NCI-H2196 (cell line): Measurements from ENCODE around the gene DRG2.

Experiments used
- DNase-seq: peaks from one replicate; lab custom pipeline; 2025; ENCODE audit not compliant: unreplicated experiment; lab: John Stamatoyannopoulos, UW

DRG2 gene

DNA sequence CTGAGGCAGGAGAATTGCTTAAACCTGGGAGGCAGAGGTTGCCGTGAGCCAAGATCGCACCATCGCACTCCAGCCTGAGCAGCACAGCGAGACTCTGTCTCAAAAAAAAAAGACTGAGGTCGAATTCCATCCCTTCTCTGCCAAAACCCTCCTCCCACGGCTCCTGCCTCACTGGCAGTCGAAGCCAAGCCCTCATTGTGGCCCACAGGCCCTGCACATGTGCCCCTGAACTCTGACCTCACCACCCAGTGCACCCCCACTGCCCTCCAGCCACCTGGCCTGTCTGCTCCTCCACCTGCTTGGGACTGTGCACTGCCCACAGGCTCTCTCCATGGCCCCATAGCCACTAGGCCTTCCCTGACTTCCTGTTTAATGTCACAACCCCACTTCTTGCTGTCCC is 27.8 kb downstream of the DRG2 start:
- DNase-seq = no peak

DNA sequence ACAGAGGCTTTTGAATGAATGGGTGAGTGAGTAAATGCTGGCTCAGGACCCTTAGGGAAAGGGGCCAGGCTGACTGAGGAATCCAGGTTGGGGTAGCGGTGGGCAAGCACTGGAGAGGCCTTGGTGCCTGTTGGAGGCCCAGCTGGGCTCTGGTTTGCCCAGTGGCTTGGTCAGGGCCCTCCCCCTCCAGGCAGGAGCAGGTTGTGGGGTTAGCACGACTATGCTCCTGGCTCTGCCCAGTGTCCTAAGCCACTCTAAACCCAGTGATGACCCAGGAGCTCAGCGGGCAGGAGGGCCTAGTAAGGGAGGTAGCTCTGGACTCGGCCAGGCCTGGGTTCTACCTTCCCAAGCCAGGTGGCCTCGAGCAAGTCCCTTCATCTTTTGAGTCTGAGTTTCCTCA is 28.3 kb downstream of the DRG2 start:
- no peak for DNase-seq

GRCh38 chr17:18117533-18117932 is 29.8 kb downstream of the DRG2 start:
- DNase-seq = no peak

- DNase-seq = peak; percentile 67
These were observed 30.5 kb downstream of the DRG2 start for GRCh38 chr17:18117982-18118975.

- no peak for DNase-seq
These were observed 31.5 kb downstream of the DRG2 start for GRCh38 chr17:18119166-18119745.

- DNase-seq = no peak
These were observed 32.2 kb downstream of the DRG2 start for GRCh38 chr17:18119938-18120337.

DNA sequence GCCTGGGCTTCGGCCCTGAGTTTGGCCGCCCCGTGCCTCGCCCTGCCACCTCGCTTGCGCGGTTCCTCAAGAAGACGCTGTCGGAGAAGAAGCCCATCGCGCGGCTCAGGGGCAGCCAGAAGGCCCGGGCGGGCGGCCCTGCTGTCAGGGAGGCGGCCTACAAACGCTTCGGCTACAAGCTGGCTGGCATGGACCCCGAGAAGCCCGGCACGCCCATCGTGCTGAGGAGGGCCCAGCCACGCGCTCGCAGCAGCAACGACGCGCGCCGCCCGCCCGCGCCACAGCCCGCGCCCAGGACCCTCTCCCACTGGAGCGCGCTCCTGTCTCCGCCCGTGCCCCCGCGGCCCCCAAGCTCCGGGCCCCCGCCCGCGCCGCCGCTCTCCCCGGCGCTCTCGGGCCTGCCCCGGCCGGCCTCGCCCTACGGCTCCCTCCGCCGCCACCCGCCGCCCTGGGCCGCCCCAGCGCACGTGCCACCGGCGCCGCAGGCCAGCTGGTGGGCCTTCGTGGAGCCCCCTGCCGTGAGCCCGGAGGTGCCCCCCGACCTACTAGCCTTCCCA is 32.8 kb downstream of the DRG2 start:
- DNase-seq = no peak

DNA sequence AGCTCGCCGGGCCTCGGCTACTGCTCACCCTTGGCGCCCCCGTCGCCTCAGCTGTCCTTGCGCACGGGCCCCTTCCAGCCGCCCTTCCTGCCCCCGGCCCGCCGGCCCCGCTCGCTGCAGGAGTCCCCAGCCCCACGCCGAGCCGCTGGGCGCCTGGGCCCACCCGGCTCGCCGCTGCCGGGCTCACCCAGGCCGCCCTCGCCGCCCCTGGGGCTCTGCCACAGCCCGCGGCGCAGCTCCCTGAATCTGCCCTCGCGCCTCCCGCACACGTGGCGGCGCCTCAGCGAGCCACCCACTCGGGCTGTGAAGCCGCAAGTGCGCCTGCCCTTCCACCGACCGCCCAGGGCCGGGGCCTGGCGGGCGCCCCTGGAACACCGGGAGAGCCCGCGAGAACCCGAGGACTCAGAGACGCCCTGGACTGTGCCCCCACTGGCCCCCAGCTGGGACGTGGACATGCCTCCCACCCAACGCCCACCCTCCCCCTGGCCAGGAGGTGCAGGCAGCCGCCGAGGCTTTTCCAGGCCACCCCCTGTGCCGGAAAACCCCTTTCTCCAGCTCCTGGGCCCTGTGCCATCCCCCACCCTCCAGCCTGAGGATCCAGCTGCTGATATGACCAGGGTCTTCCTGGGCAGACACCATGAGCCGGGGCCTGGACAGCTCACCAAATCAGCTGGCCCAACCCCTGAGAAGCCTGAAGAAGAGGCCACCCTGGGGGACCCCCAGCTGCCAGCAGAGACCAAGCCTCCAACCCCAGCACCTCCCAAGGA is 33.6 kb downstream of the DRG2 start:
- DNase-seq = no peak

DNA sequence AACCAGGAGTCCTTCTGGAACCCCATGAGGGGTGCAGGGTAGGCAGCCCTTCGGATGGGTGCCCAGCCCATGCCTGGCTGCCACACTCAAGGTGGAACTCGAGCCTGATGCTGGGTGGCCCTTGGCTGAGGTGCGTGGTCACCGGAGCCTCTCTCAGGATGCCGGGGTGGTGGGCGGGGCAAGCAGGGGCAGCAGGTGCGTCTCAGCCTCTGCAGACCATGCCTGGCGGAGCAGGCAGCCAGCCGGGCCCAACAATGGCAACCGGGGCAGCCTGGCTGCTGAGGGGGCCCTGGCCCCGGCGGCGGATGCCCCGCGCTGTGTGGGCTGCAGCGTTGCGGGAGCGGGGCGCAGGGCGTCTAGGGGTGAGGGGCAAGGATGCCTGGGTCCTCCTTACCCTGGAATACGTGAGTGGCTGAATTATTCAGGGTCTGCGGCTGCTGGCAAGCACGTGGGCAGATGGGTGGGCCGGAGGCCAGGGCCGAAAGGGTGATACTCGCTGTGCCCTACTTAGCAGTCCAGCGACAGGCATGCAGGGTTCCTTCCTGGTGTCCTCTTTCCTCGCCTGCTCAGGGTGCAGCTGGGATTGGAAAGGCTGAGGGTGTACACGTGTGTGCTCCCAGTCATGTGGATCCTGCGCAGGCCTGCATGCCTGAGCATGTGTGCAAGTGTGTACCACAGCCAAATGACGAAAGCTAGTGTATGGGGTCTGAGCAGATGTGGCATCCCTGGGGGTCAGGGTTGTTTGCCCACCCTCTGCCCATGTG is 35.4 kb downstream of the DRG2 start:
- DNase-seq = no peak

GRCh38 chr17:18124345-18125126 is 36.8 kb downstream of the DRG2 start:
- DNase-seq = no peak

DNA sequence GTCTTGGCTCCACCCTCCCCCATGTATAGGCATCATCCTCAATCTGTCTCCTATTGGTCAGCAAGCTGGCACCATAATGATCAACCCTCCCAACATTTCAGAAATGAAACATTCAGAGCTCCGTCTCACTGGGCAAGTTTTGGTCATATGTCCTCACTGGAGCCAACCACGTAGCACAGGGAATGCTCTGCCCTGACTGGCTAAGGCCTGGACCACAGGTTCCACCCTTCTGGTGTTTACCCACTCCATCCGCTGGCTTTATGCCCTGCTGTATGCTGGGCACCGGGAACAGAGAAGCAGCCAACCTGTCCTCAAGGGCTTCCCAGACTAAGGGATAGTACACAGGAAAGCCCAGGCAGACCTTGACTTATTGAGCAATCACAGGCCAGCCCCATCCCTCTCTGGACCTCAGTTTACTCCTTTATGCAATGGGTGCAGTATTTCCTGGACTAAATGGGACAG is 41.3 kb downstream of the DRG2 start:
- DNase-seq = peak; percentile 78

GRCh38 chr17:18132711-18133110 is 45.0 kb downstream of the DRG2 start:
- DNase-seq = no peak

DNA sequence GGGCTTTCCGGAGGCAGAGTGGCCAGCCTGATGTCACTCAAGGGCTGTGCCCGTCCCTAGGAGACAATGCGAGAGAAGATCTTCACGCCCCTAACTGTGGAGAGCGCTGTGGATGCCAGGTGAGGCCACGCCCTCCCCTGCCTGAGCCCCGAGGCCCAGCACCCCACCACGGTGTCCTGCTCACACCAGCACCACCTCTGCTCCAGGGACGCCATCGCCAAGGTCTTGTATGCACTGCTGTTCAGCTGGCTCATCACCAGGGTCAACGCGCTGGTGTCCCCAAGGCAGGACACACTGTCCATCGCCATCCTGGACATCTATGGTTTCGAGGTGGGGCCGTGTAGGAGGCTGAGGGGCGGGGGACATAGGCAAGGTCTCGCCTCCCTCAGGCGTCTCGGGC is 48.6 kb downstream of the DRG2 start:
- no peak for DNase-seq

DNA sequence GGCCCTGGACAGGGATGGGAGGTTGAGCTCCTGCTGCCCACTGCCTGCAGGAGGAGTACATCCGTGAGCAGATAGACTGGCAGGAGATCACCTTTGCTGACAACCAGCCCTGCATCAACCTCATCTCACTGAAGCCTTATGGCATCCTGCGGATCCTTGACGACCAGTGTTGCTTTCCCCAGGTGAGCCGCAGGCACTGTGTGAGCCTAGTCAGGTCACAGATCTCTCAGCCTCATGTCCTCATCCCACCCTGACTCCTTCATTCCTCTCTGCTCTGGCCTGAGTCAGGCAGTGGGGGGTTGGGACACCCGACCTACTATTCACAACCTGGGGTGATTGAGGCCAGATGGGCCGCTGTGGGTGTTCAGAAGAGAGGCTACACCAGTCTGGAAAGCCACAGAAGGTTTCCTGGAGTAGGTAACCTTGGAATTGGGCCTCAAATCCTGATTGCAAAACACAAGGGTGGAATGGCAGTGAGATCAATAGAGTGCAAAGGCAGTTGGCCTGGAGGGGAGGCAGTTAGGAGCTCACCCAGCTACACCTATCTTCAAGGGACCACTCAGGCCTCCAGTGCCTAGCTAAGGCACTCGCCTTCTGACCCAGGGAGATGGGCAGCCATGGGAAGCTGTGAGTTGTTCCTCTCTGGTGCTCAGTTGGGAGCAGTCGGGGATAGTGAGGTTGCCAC is 50.5 kb downstream of the DRG2 start:
- DNase-seq = no peak

DNA sequence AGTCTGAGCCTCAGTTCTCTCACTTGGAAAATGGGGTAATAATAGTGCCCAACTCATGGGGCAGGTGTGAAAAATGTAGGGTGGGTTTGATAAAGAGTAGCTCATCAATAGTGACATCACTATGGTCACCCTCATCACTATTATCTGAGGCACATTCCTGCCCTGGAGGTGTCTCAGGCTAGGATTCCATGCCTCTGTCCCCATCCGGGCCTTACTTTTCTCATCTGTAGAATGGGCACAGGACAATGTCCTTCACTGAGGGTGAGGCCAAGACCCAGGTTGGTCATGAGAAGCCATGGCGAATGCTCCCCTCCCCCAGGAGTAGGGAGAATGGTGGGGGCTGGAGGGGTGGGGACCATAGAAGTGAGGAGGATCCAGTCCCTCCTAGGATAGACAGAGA is 51.3 kb downstream of the DRG2 start:
- no peak for DNase-seq

DNA sequence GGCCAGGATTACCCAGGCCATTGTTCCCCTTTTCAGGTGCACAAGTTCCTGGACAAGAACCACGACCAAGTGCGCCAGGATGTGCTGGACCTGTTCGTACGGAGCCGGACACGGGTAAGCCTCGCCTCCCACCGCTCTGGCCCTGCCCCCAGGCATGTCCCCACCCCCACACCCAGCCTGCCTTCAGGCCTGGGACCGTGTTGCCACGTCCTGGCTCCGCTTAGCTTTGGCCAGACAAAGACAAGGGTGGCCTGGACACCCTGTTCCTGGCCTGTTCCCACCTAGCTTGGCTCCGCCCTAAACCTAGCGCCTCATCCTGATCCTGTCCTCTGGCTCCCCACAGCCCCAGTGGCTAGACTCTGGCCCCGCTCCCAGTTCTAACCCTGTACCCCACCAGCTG is 51.8 kb downstream of the DRG2 start:
- DNase-seq = no peak

DNA sequence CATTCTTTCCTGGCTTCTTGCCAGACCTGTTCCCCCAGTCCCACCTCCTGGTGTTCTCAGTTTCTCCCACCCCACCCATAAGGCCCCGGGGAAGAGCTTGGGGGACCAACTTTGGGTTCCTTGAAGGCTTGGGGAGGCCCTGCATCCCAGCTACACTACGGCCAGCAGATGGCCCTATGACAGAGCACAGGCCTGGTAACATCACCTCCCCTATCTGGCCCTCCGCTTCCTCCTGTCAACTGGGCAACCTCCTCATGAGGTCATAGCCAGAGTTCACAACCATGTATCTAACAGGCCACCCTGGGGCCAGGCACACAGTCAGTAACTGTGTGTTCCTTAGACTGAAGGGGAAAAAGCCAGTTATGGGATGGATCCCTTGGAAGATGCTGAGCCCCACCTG is 52.2 kb downstream of the DRG2 start:
- no peak for DNase-seq

DNA sequence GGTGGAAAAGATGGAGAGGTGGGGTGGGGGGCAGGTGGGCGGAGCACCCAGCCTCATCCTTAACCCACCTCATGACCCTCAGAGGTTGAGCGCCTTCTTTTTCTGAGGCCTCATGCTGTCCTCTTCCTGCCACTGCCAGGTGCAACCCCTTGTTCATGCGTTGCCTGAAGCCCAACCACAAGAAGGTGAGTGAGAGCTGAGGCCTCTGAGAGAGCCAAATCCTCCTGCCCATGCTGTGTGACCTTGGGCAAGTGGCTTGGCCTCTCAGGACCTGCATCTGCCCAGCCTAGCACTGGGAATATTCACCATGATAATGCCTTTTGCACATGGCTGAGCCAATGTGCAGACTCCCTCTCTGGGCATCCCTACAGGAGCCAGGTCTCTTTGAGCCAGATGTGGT is 52.9 kb downstream of the DRG2 start:
- no peak for DNase-seq

DNA sequence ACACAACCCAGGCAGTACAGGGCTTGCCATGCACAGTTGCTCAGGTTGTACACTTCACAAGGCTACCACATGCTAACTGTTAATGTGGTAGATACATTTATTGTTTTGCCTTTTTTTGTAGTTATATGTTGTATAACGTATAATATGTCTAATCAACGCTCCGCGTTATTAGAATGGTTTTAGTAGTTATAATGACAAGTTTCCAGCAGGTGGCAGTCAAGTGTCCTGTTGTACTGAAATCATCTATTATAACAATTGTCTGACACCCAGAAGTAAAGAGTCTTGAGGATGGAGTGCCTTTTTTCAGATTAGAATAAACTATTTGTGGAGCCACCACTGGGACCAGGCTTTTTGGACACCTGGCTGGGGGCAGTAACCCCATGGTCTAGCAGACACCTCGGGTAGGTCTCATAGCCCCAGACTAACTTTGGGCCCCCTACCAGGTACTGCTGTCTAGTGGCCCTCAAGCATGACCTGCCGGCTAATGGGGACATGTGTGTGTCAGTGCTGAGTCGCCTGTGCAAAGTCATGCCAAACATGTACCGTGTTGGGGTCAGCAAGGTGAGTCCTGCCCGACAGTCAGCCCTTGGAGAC is 53.6 kb downstream of the DRG2 start:
- DNase-seq = peak; percentile 20
